Erythroblast (primary cell): ENCODE data around the gene HSPBP1.

Source experiments
- GATA1 ChIP-seq: IDR thresholded peaks from 2 replicates; pipeline ENCODE4 v1.6.1; 2011; ENCODE audit warnings: low read depth, mild to moderate bottlenecking, control low read depth, low read length, moderate library complexity
- POLR2A ChIP-seq: IDR thresholded peaks from 2 replicates; pipeline ENCODE4 v1.6.1; 2011; ENCODE audit warnings: mild to moderate bottlenecking, low read length

DNA sequence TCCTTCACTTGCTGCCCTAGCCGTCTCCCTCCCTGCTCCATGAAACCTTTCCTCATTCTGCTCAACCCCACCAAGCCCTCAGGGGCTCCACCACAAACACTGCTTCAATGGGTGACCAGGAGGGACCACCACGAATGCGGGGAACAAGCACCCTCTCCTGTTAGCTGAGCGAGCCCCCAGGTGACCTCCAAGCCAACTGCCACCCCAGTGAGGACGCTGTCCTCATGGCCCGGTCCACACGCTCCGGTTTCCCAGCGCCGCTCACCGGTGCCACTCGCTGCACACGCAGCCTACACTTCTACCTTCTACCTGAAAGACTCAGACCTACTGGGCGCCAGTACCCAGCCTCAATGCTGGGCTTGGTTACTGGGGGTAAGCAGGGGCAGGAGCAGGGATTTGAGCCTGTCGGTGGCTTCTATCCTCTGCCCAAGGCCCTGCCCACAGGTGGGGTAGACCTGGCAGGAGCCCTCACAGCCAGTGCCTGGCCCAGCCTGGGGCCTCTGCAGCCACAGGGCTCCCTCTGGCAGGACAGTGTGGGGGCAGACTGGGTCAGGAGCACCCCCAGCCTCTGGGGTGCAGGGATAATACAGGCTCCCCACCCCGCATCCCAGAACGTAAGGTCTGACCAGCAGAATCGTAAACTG lies 50.6 kb downstream of the HSPBP1 start:
- TF ChIP-seq POLR2A (no peak), GATA1 (no peak)
